ENCODE data around the gene NANS. TPM values are rescaled to one million over a fixed set of nuclear protein-coding genes. Genes with fewer than 3 reads are reported as not detected.

Gene NANS
- total and polyA plus RNA-seq, 4 donors: 23.4 to 55.4 (median 42.8) TPM

GRCh38 chr9:98096091-98096490 lies 39.6 kb downstream of the NANS start:
- no peak overlapping the region for H3K4me3 ChIP-seq (ENCODE audit: low read depth in 1 of 3, low read length in 3 of 3)
- H3K27me3 ChIP-seq (ENCODE audit: control insufficient read depth in 4 of 4, insufficient read depth in 4 of 4, low read length in 3 of 4): no peaks in the 10 kb centered on the region
- WGBS: 96% methylated on average over 5 of the region's 5 CpGs
- peaks cover 0 to 5% (median 2%) of the 10 kb centered on the region in 4 donors for H3K4me1 ChIP-seq (ENCODE audit: control insufficient read depth in 4 of 4, insufficient read depth in 4 of 4, low read length in 3 of 4)
- no peak overlapping the region for H3K27ac ChIP-seq (ENCODE audit: low read depth in 1 of 2, low read length in 2 of 2)
- H3K9me3 ChIP-seq (ENCODE audit: control insufficient read depth in 4 of 4, low read length in 3 of 4): no peaks in the 10 kb centered on the region
- no peak for DNase-seq (ENCODE audit: low spot score)
- H3K9ac ChIP-seq (ENCODE audit: low read depth in 1 of 2, low read length in 2 of 2): no peak overlapping the region
- TF ChIP-seq RXRA (IDR thresholded peaks at IDR 0.05): no peak
- no peak for TF ChIP-seq RAD21 (IDR thresholded peaks at IDR 0.05)
- no peak for TF ChIP-seq JUND (IDR thresholded peaks at IDR 0.05)
- no peak for TF ChIP-seq CTCF (IDR thresholded peaks at IDR 0.05; ENCODE audit: low read depth, low read length, missing input control)
- no peak for TF ChIP-seq GABPA (IDR thresholded peaks at IDR 0.05 in 1 of 2, conservative IDR thresholded peaks at IDR 0.05 in 1 of 2)
- no peak for TF ChIP-seq HNF4A (conservative IDR thresholded peaks at IDR 0.05)
- no peak for TF ChIP-seq SP1 (IDR thresholded peaks at IDR 0.05)
- TF ChIP-seq NR2F2 (IDR thresholded peaks at IDR 0.05): no peak
- peaks cover 6 to 22% (median 14%) of the 10 kb centered on the region in 4 donors for H3K36me3 ChIP-seq (ENCODE audit: control insufficient read depth in 4 of 4, insufficient read depth in 3 of 4, low read depth in 1 of 4, low read length in 3 of 4)

GRCh38 chr9:98097836-98098235 lies 41.3 kb downstream of the NANS start:
- H3K9ac ChIP-seq (ENCODE audit: low read depth in 1 of 2, low read length in 2 of 2): no peak overlapping the region
- TF ChIP-seq YY1 (IDR thresholded peaks at IDR 0.05) (no peak), MAX (IDR thresholded peaks at IDR 0.05) (no peak), ZBTB33 (IDR thresholded peaks at IDR 0.05) (no peak), CTCF (IDR thresholded peaks at IDR 0.05; ENCODE audit: low read depth, low read length, missing input control) (no peak), RAD21 (IDR thresholded peaks at IDR 0.05) (no peak), REST (IDR thresholded peaks at IDR 0.05) (no peak), FOXA2 (IDR thresholded peaks at IDR 0.05) (no peak)
- no peak overlapping the region for H3K4me3 ChIP-seq (ENCODE audit: low read depth in 1 of 3, low read length in 3 of 3)
- H3K4me1 ChIP-seq (ENCODE audit: control insufficient read depth in 4 of 4, insufficient read depth in 4 of 4, low read length in 3 of 4): peaks cover 0 to 5% (median 2%) of the 10 kb centered on the region in 4 donors
- peaks cover 6 to 20% (median 14%) of the 10 kb centered on the region in 4 donors for H3K36me3 ChIP-seq (ENCODE audit: control insufficient read depth in 4 of 4, insufficient read depth in 3 of 4, low read depth in 1 of 4, low read length in 3 of 4)
- no peak for DNase-seq (ENCODE audit: low spot score)
- H3K27ac ChIP-seq (ENCODE audit: low read depth in 1 of 2, low read length in 2 of 2): no peak overlapping the region
- whole genome bisulfite sequencing: 60% methylated on average over 4 of the region's 4 CpGs
- no peaks in the 10 kb centered on the region for H3K9me3 ChIP-seq (ENCODE audit: control insufficient read depth in 4 of 4, low read length in 3 of 4)
- no peaks in the 10 kb centered on the region for H3K27me3 ChIP-seq (ENCODE audit: control insufficient read depth in 4 of 4, insufficient read depth in 4 of 4, low read length in 3 of 4)
